Neural cell (in vitro differentiated cells): Measurements from ENCODE around the gene PPFIA1. TPM values are rescaled to one million over a fixed set of nuclear protein-coding genes. Genes with fewer than 3 reads are reported as not detected.

Experiments used
- H2AFZ ChIP-seq: fragments of 200-600, 300-800 bp; sonication (generic), shearing (Covaris generic); 2 replicates; pipeline ENCODE4 v1.6.0; 2014; ENCODE audit warnings: low read depth, mild to moderate bottlenecking, antibody characterized with exemption, low read length, moderate library complexity
- H3F3A ChIP-seq: fragments of 200-600 bp; shearing (Covaris generic); 2 replicates; pipeline ENCODE4 v1.6.1; 2016; ENCODE audit warnings: mild to moderate bottlenecking, moderate library complexity, mixed read lengths, antibody characterized with exemption, low read length; ENCODE audit not compliant: insufficient read depth, poor library complexity, severe bottlenecking
- H3K27ac ChIP-seq: fragments of 200-600, 300-800 bp; sonication (generic), shearing (Covaris generic); 2 replicates; pipeline ENCODE4 v1.5.1; 2014; ENCODE audit warnings: mild to moderate bottlenecking, low read length, moderate library complexity
- H3K27me3 ChIP-seq: fragments of 300-800, 200-600 bp; sonication (generic), shearing (Covaris generic); 2 replicates; pipeline ENCODE4 v1.6.0; 2014; ENCODE audit warnings: mild to moderate bottlenecking, low read depth, low read length, moderate library complexity; ENCODE audit not compliant: insufficient read depth
- H3K36me3 ChIP-seq: fragments of 300-800, 200-600 bp; sonication (generic), shearing (Covaris generic); 2 replicates; pipeline ENCODE4 v1.5.1; 2014; ENCODE audit warnings: mild to moderate bottlenecking, antibody characterized with exemption, low read length, moderate library complexity; ENCODE audit not compliant: insufficient read depth
- H3K4me2 ChIP-seq: fragments of 300-800, 200-600 bp; sonication (generic), shearing (Covaris generic); 2 replicates; pipeline ENCODE4 v1.6.0; 2014; ENCODE audit warnings: mild to moderate bottlenecking, low read length
- H3K4me3 ChIP-seq: fragments of 300-800, 200-600 bp; sonication (generic), shearing (Covaris generic); 2 replicates; pipeline ENCODE4 v1.5.1; 2014; ENCODE audit warnings: mild to moderate bottlenecking, low read length, moderate library complexity
- H3K79me2 ChIP-seq: fragments of 200-600 bp; shearing (Covaris generic); replicated peaks from 2 replicates; pipeline ENCODE4 v1.6.0; 2014; ENCODE audit warnings: mild to moderate bottlenecking, low read length, moderate library complexity; ENCODE audit not compliant: insufficient read depth
- H3K9ac ChIP-seq: fragments of 300-800, 200-600 bp; sonication (generic), shearing (Covaris generic); 2 replicates; pipeline ENCODE4 v1.6.1; 2016; ENCODE audit warnings: mild to moderate bottlenecking, low read length, mixed read lengths
- H3K9me2 ChIP-seq: fragments of 200-600 bp; shearing (Covaris generic); 2 replicates; pipeline ENCODE4 v1.6.1; 2016; ENCODE audit warnings: mild to moderate bottlenecking, low read length, mixed read lengths; ENCODE audit not compliant: insufficient read depth
- H3K9me3 ChIP-seq: fragments of 200-600, 300-800 bp; sonication (generic), shearing (Covaris generic); 2 replicates; pipeline ENCODE4 v1.6.1; 2016; ENCODE audit warnings: mild to moderate bottlenecking, mixed run types, low read length, moderate library complexity, mixed read lengths
- H4K20me1 ChIP-seq: fragments of 200-600 bp; shearing (Covaris generic); 2 replicates; pipeline ENCODE4 v1.6.1; 2016; ENCODE audit warnings: mild to moderate bottlenecking, mixed run types; ENCODE audit not compliant: insufficient read depth
- CTCF ChIP-seq: fragments of 450-650 bp; IDR thresholded peaks from 2 replicates; pipeline ENCODE4 v1.5.1; 2014; ENCODE audit warnings: antibody characterized with exemption, mild to moderate bottlenecking, moderate library complexity; ENCODE audit not compliant: poor library complexity, severe bottlenecking
- EP300 ChIP-seq: fragments of 450-650 bp; conservative IDR thresholded peaks from 2 replicates; pipeline ENCODE4 v1.6.1; 2014; ENCODE audit warnings: antibody characterized with exemption, mild to moderate bottlenecking, moderate library complexity; ENCODE audit not compliant: poor library complexity, severe bottlenecking
- EZH2 ChIP-seq: fragments of 200-600, 300-800 bp; shearing (Covaris generic), sonication (generic); IDR thresholded peaks from 2 replicates; pipeline ENCODE4 v1.6.1; 2014; ENCODE audit warnings: antibody characterized with exemption, low read length, borderline replicate concordance, mild to moderate bottlenecking; ENCODE audit not compliant: insufficient read depth, poor library complexity, severe bottlenecking
- MXI1 ChIP-seq: fragments of 450-650 bp; conservative IDR thresholded peaks from 2 replicates; pipeline ENCODE4 v1.6.1; 2014; ENCODE audit warnings: antibody characterized with exemption, mild to moderate bottlenecking; ENCODE audit not compliant: poor library complexity, severe bottlenecking
- POLR2AphosphoS5 ChIP-seq: IDR thresholded peaks from 2 replicates; pipeline ENCODE4 v1.6.1; 2012
- RAD21 ChIP-seq: fragments of 450-650 bp; conservative IDR thresholded peaks from 2 replicates; pipeline ENCODE4 v1.6.1; 2014; ENCODE audit warnings: antibody characterized with exemption, mild to moderate bottlenecking, moderate library complexity
- REST ChIP-seq: IDR thresholded peaks from 2 replicates; pipeline ENCODE4 v1.6.1; 2012; ENCODE audit warnings: borderline replicate concordance
- SMC3 ChIP-seq: fragments of 450-650 bp; conservative IDR thresholded peaks from 2 replicates; pipeline ENCODE4 v1.6.1; 2014; ENCODE audit warnings: antibody characterized with exemption, mild to moderate bottlenecking, moderate library complexity; ENCODE audit not compliant: poor library complexity
- TAF1 ChIP-seq: IDR thresholded peaks from 2 replicates; pipeline ENCODE4 v1.6.1; 2012; ENCODE audit warnings: low read depth
- polyA plus RNA-seq: library from polyadenylated mRNA; depleted of rRNA; stranded (reverse); fragments of >200 nt; gene quantifications from 2 replicates; pipeline ENCODE4 v1.2.3, GENCODE V29; 2014

The PPFIA1 gene
- polyA plus RNA-seq, 1 donor from 2014 or later: 48.9 TPM

- no peak overlapping the region for H3K4me2 ChIP-seq
- no peak overlapping the region for H3K4me3 ChIP-seq
- H3K27ac ChIP-seq: no peak overlapping the region
- no peaks in the 10 kb centered on the region for H4K20me1 ChIP-seq
- H3K27me3 ChIP-seq: no peaks in the 10 kb centered on the region
- no peaks in the 10 kb centered on the region for H3F3A ChIP-seq
- TF ChIP-seq EZH2 (no peak), CTCF (no peak), EP300 (no peak)
- no peaks in the 10 kb centered on the region for H3K79me2 ChIP-seq
- H3K36me3 ChIP-seq: peaks cover 13% of the 10 kb centered on the region
- H3K9me3 ChIP-seq: no peaks in the 10 kb centered on the region
- no peaks in the 10 kb centered on the region for H3K9me2 ChIP-seq
- H2AFZ ChIP-seq: no peak overlapping the region
- H3K9ac ChIP-seq: no peak overlapping the region
Measured at GRCh38 chr11:70418130-70418529, 147.6 kb downstream of the PPFIA1 start.

- H3K27me3 ChIP-seq: no peaks in the 10 kb centered on the region
- H3K9me2 ChIP-seq: no peaks in the 10 kb centered on the region
- no peak overlapping the region for H2AFZ ChIP-seq
- H3K4me3 ChIP-seq: no peak overlapping the region
- peaks cover 13% of the 10 kb centered on the region for H3K36me3 ChIP-seq
- H3K4me2 ChIP-seq: no peak overlapping the region
- H3K79me2 ChIP-seq: no peaks in the 10 kb centered on the region
- H3F3A ChIP-seq: no peaks in the 10 kb centered on the region
- no peak overlapping the region for H3K9ac ChIP-seq
- H3K9me3 ChIP-seq: no peaks in the 10 kb centered on the region
- no peaks in the 10 kb centered on the region for H4K20me1 ChIP-seq
- H3K27ac ChIP-seq: no peak overlapping the region
- TF ChIP-seq POLR2AphosphoS5 (no peak), EP300 (no peak), RAD21 (no peak), EZH2 (no peak), CTCF (no peak), MXI1 (no peak), REST (no peak), TAF1 (no peak), SMC3 (no peak)
Measured at GRCh38 chr11:70419307-70420007, 149.0 kb downstream of the PPFIA1 start.
